ENCODE measurements around the gene GCNT2. TPM values are rescaled to one million over a fixed set of nuclear protein-coding genes. Genes with fewer than 3 reads are reported as not detected.
"Not testable (repeated sequence)": the region's sequence is repeated elsewhere in the genome, so short reads cannot be mapped to it uniquely, and the experiment has no call there.

GCNT2 gene
- total RNA-seq, 1 donor from 2014 or later, result 37.1 TPM

- ATAC-seq (ENCODE audit: poor library complexity), result no peak
- DNase-seq, result no peak
- intact Hi-C loops (cut with DNase I), result no loop called here
These were observed 68.8 kb downstream of the GCNT2 start for GRCh38 chr6:10589983-10590382.

GRCh38 chr6:10591422-10592160, 70.4 kb downstream of the GCNT2 start:
- intact Hi-C loops (cut with DNase I), result no loop called here
- no peak for ATAC-seq (ENCODE audit: poor library complexity)
- no peak for DNase-seq

GRCh38 chr6:10595731-10596664, 74.8 kb downstream of the GCNT2 start:
- intact Hi-C loops (cut with DNase I), result no loop called here
- DNase-seq, result no peak
- no peak for ATAC-seq (ENCODE audit: poor library complexity)

GRCh38 chr6:10597499-10598001, 76.4 kb downstream of the GCNT2 start:
- ATAC-seq (ENCODE audit: poor library complexity), result no peak
- intact Hi-C loops (cut with DNase I), result no loop called here

GRCh38 chr6:10598084-10598960, 77.2 kb downstream of the GCNT2 start:
- DNase-seq (no peak), ATAC-seq (ENCODE audit: poor library complexity) (peak; percentile 35)
- intact Hi-C loops (cut with DNase I), result no loop called here

More at GRCh38 chr6:10597499-10598001, 76.4 kb downstream of the GCNT2 start:
- no peak for DNase-seq

GRCh38 chr6:10599046-10599445, 77.9 kb downstream of the GCNT2 start:
- intact Hi-C loops (cut with DNase I), result no loop called here
- no peak for ATAC-seq (ENCODE audit: poor library complexity)

GRCh38 chr6:10600681-10601080, 79.5 kb downstream of the GCNT2 start:
- ATAC-seq (ENCODE audit: poor library complexity); DNase-seq; intact Hi-C loops (cut with DNase I): not testable (repeated sequence)

More at GRCh38 chr6:10599046-10599445, 77.9 kb downstream of the GCNT2 start:
- no peak for DNase-seq

- ATAC-seq (ENCODE audit: poor library complexity) (no peak), DNase-seq (peak; percentile 47)
- intact Hi-C loops (cut with DNase I), result no loop called here
These were observed 82.1 kb downstream of the GCNT2 start for GRCh38 chr6:10603219-10603618.

GRCh38 chr6:10609038-10609437, 87.9 kb downstream of the GCNT2 start:
- intact Hi-C loops (cut with DNase I), result no loop called here
- no peak for ATAC-seq (ENCODE audit: poor library complexity)
- no peak for DNase-seq

GRCh38 chr6:10610289-10610688, 89.1 kb downstream of the GCNT2 start:
- ATAC-seq (ENCODE audit: poor library complexity) (peak; percentile 85), DNase-seq (peak; percentile 67)
- intact Hi-C loops (cut with DNase I), result no loop called here

GRCh38 chr6:10612161-10612560, 91.0 kb downstream of the GCNT2 start:
- intact Hi-C loops (cut with DNase I), result no loop called here
- DNase-seq (no peak), ATAC-seq (ENCODE audit: poor library complexity) (no peak)

- intact Hi-C loops (cut with DNase I), result no loop called here
- ATAC-seq (ENCODE audit: poor library complexity) (no peak), DNase-seq (no peak)
These were observed 91.9 kb downstream of the GCNT2 start for GRCh38 chr6:10613077-10613476.

GRCh38 chr6:10613723-10614122, 92.6 kb downstream of the GCNT2 start:
- intact Hi-C loops (cut with DNase I), result no loop called here
- ATAC-seq (ENCODE audit: poor library complexity) (no peak), DNase-seq (no peak)

- intact Hi-C loops (cut with DNase I), result no loop called here
- ATAC-seq (ENCODE audit: poor library complexity), result no peak
These were observed 94.5 kb downstream of the GCNT2 start for GRCh38 chr6:10615675-10616074.

GRCh38 chr6:10616266-10616665, 95.1 kb downstream of the GCNT2 start:
- ATAC-seq (ENCODE audit: poor library complexity); DNase-seq; intact Hi-C loops (cut with DNase I): not testable (repeated sequence)

More at GRCh38 chr6:10615675-10616074, 94.5 kb downstream of the GCNT2 start:
- DNase-seq, result no peak

GRCh38 chr6:10617008-10617696, 96.0 kb downstream of the GCNT2 start:
- peak; percentile 42 for DNase-seq
- intact Hi-C loops (cut with DNase I), result no loop called here

GRCh38 chr6:10618409-10618808, 97.3 kb downstream of the GCNT2 start:
- ATAC-seq (ENCODE audit: poor library complexity) (no peak), DNase-seq (no peak)
- intact Hi-C loops (cut with DNase I), result no loop called here

More at GRCh38 chr6:10617008-10617696, 96.0 kb downstream of the GCNT2 start:
- no peak for ATAC-seq (ENCODE audit: poor library complexity)

- ATAC-seq (ENCODE audit: poor library complexity) (peak; percentile 76), DNase-seq (no peak)
- intact Hi-C loops (cut with DNase I), result no loop called here
These were observed 100.1 kb downstream of the GCNT2 start for GRCh38 chr6:10621213-10621612.
